Dermis microvascular lymphatic vessel endothelial cell (primary cell): ENCODE data around the gene SLC35E4. TPM values are rescaled to one million over a fixed set of nuclear protein-coding genes. Genes with fewer than 3 reads are reported as not detected.
"Not testable (repeated sequence)": the region's sequence is repeated elsewhere in the genome, so short reads cannot be mapped to it uniquely, and the experiment has no call there.

Experiments
- DNase-seq, 2 donors: peaks; one replicate each; pipeline versions ENCODE4 v3.0.0 to v3.0.0-alpha.2; 2010; ENCODE audit warnings: low read depth in 2 of 2
- total RNA-seq: library from RNA; depleted of rRNA; stranded (reverse); fragments of >200 nt; gene quantifications from 2 replicates; pipeline ENCODE4 v1.2.1, GENCODE V29; 2014

SLC35E4 gene
- total RNA-seq, 1 donor from 2014 or later: 31.3 TPM

DNA sequence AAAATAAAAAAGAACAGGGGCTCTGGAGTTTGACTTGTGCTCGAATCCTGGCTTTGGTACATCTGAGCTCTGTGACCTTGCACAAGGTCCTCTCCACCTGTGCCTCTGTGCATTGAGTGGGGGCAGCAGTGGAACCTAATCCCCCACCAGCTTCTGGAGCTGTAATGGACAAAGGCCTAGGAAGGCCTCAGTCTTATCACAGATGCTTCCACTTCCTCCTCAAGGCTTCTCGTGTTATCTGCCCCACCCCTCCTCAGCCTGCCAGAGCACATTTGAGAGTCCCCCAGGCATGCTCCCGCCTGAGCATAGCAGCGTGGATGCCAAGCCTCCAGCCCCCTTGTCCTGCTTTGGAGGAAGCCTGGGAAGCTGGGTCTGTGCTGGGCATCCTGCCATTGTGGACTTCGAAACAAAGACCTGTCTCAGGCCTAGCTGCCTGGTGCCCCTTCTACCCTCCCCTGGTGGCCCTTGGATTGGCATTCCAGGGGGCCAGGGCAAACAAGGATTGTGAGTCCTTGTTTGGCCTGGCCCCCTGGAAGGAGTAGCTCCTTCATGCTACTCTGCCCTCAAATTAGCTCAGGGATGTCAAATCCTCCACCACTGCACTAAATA, 15.0 kb downstream of the SLC35E4 start:
- DNase-seq: peak in 1 of 2 donors; percentile 41

DNA sequence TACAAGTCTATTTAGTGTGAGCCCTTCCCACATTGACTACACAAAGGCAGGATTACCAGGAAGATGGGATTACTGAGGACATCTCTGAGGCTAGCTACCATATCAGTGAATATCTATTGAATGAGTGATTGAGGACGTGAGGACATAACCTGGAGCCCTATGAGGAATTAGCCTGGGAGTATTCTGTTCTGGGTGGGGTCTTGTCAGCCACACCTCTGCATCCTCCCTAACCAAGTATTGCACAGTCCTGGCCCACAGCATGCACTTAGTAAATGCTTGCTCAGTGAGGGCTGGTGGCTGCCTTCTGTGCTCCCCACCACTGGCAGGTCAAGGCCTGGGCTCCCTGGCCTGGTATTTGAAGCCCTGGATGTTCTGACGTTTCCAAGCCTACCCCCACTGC, 17.3 kb downstream of the SLC35E4 start:
- DNase-seq: no peak

DNA sequence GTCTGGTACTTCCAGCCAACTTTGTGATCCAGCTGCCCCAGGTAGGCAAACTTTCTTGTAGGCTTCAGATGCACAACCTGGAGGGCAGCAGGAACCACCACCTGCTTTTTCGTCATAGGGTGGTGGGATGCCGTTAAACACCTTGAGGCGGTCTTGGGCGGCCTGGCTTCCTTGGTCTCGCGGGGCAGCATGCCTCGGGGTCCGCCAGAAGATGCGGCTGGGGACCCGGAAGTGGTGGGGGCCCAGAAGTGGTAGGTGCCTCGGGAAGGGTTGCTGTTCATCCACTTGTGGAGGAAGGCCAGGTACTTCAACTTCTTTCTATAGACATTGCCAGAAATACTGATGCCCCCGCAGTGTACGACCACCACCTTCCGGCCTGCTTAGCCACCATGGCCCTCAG, 18.8 kb downstream of the SLC35E4 start:
- no peak for DNase-seq

DNA sequence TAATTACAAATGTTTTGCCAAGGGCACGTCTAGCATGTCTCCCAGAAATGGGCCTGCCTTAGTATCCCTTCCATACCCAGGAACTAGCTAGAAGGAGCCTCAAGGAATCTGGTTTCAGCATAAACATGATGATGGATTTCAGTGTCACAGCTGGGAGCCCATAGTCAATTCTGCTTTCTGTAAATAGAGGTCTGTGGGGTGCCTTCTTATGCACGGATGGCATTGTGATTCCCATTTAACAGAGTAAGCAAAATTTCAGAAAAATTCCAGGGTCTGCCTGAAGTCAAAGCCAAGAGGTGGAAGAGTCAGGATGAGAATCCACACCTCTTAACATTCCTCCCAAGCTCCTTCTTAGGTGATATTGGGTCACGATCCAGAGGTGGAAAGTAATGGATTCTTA, 20.0 kb downstream of the SLC35E4 start:
- no peak for DNase-seq

DNA sequence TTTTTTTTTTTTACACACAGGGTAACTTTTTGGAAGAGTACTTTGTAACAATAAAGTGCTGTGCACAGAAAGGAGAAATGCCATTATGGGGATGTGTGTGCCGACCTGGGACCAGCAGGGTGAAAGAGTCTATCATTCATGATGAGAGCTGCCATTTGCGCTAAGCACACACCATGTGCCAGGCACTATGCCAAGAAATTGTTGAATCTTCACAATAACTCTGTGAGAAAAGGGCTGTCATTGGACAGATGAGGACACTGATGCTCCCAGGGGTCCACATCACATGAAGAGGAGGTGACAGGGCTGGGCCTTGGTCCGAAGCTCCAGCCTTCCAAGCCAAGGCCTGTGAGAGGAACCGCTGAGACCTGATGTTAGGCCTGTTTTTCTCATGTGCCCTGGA, 26.5 kb downstream of the SLC35E4 start:
- DNase-seq: no peak

DNA sequence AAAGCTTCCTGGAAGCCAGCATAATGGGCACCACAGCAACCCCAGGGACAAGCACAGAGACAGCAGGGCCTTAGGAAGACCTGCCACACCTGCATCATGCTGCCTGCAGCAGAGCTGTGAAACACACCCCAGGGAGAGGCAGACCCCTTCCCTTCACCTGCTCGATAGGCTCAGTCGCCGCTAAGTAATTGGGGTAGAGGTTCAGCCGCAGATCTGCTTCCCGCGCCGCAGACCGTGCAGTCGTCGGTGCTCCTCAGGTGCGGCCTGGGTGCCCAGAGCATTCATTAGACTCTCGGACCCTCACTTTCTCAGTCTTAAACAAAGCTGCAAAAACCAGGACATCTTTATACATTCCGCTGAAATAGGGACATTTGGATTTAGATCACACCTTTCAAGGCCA, 29.2 kb downstream of the SLC35E4 start:
- DNase-seq: no peak

DNA sequence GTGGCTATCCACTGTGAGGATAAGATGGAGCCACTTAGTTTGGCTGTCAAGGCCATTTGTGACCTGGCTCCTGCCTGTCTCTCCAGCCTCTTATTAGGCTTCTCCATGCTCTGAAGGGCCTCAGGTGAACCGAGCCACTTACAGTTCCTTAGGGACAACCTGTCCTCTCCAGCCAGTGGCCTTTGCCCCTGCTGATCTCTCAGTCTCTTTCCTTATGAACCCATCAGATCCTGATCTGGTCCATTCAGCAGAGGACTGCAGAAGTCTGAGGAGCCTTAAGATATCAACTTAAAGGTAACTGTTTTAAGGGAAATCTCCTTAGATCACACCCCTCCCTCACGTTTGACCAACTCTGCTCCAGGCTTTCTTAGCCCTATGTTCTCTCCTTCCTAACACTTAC, 29.7 kb downstream of the SLC35E4 start:
- DNase-seq: no peak

DNA sequence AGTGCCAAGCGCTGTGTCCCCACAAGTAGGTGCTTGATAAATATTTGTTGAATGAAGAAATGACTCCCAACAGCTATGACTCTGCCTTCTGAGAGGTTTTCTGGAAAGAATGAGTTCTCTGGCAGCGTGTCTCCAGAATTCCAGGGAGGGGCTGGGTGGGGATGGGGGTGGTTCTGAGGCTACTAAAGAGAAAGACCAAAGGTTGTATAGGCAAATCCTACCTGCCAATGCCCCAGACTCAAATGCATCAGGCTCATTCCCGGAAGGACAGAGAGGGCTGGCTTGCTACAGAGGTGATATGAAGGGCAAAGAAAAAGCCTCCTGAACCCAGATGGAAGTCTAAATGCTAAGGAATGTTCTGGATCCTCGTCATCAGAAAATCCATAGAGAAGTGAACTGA, 30.2 kb downstream of the SLC35E4 start:
- DNase-seq: no peak

DNA sequence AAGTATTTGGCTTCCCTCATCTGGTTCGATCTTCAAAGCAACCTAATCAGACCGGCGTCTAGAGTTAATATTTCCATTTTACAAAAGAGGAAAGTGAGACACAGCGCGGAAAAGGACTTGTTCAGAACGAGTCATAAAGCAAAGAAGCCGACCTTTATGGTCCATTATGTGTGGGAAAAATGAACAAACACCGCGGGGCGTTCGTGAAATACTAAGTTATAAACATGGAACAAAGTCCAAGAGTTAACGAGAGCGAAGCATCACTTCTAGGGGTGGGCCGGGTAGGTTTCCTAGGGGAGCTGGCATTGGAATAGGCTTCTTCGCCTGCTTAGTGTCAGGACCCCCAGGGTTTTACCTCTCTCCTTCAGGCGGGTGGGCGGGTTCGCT, 31.5 kb downstream of the SLC35E4 start:
- peak in 1 of 2 donors; percentile 15 for DNase-seq

DNA sequence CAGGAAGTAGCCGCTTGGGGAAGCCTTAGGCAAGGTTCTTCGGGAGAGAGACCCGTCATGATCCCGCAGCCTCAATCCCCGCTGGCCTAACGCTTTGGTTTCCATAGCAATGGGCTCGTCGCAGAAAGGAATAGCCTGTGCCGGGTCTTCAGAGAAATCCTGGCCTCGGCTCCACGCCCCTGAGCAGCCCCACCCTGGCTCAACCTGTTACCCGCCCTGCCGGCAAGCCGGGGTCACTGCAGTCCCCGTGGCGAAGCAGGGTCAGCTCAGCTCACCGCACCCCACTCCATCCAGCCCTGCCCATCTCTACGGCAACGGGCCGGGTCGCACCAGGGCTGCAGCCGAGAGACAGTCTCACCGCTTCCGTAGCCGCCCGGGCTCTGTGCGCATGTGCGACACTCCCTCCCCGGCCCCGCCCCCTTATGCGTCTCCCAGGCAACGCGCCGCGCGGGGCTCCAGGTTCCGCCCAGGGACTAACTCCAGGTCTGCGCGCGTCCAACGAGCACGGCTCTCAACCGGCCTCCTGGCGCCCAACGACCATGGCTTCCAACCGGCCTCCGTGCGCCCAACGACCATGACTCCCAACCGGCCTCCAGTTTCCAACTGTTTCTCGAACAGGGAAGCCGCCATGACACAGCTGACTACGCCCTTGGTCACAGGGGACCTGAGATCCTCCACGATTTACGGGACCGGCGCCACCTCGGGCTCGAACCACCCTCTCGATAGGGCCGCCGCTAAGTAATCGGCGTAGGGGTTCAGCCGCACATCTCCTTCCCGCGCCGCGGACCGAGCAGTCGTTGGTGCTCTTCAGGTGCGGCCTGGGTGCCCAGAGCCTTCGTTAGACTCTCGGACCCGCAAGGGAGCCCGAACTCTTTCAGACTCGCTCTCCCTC, 32.2 kb downstream of the SLC35E4 start, which contains the start of gene DUSP18:
TSS of gene DUSP18 (minus strand) at position 382 of the 892 bp plus-strand sequence. CDS start 3,872 bp downstream, outside the sequence.
- peak; percentile 73 to 92 for DNase-seq

DNA sequence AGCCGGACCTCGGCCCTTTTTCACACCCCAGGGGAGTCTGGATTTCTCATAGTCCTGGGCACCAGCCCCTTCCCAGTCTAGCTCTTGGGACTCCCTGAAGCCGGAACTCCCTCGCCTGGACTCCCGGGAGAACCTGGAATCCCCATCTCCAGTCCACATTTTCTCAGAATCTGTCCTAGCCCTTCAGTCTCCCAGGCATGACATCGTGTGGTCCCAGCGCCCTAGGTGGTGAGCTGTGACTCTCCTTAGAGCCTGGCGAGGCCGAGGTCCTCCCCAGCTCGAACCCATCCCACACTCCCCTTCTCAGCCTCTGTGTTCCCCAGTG, 32.8 kb downstream of the SLC35E4 start:
- DNase-seq: no peak

DNA sequence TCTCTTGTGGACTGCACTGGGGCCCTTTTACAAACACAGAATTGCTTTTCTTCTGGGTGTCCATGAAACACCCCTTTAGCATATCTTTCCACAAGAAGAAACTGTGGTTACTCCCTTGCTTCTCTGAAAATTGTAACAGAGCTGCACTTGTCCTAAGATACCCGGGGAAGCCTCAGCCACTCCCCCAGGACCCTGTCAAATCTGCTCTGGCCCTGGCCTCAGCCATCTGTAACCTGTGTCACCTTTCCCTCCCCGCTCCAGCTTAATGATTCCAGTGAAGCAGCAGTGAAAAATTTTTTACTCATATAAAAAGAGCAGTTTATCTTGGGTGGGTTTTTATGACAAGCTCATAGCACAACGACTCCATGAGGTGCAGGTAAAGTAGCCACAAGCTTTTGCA, 35.5 kb downstream of the SLC35E4 start:
- no peak for DNase-seq

DNA sequence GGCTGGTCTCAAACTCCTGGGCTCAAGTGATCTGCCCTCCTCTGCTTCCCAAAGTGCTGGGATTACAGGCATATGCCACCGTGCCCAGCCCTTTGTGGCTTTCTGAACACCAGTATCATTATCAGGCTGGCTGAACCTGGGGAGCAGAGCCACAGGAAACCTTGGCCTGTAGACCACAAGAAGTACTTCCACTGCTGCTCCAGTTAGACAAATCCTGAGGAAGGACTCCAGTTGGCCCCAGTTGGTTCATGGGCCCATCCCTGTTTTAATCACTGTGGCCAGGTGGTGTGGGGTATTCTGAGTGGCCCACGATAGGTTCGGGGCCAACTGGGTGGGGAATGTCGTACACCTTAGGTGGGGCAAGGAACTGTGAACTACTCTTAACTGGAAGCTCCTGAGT, 37.6 kb downstream of the SLC35E4 start:
- no peak for DNase-seq

DNA sequence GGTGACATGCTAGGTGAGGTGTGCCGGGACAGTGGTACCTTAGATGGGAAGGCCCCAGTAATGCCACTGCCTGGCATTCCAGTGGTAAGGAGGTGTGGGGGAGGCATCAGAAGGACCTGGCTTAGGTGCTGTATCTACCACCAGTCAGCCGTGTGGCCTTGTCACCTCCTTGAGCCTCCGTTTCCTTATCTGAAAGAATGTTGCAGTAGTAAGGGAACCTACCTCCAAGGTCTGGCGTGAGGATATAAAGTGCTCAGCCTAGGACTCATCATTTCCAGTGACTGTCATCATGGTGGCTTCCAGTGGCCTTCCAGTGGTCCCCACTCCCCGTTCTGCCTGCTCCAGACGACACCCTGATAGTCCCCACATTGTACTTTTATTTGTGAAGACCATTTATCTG, 38.9 kb downstream of the SLC35E4 start:
- no peak for DNase-seq

DNA sequence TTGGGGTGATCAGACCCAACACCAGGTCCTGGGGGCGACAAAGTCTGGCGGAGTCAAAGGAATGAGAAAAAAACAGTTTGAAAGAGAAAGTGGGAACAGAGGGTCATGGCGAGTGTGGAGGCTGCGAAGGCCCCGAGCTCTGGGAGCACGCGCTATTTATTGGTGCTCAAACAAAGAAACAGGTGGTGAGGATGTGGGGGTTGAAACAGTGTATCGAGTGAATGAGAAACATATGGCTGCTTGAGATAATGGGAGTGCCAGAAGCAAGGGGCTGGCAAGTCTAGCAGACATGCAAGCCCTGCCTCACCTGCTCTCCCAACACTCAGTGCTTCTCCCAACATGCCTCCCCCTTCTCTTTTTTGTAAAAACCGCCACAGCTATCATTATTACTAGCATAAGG, 39.9 kb downstream of the SLC35E4 start:
- DNase-seq: no peak

DNA sequence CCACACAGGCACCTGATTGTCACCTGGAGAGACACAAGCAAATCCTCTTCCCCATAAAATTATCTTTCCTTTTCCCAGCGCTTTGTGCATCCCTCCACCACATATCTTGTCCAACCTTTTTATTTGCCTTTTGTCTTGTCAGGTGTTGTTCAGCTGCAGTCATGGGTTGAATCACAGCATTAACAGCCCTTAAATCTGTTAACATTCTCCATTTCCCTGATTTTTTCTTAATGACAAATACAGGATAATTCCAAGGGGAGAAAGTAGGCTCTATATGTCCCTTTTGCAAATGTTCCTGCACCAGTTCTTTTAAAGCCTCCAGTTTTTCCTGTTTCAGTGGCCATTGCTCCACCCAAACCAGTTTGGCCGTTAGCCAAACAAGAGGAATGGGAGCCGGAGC, 41.0 kb downstream of the SLC35E4 start:
- not testable (repeated sequence) for DNase-seq

DNA sequence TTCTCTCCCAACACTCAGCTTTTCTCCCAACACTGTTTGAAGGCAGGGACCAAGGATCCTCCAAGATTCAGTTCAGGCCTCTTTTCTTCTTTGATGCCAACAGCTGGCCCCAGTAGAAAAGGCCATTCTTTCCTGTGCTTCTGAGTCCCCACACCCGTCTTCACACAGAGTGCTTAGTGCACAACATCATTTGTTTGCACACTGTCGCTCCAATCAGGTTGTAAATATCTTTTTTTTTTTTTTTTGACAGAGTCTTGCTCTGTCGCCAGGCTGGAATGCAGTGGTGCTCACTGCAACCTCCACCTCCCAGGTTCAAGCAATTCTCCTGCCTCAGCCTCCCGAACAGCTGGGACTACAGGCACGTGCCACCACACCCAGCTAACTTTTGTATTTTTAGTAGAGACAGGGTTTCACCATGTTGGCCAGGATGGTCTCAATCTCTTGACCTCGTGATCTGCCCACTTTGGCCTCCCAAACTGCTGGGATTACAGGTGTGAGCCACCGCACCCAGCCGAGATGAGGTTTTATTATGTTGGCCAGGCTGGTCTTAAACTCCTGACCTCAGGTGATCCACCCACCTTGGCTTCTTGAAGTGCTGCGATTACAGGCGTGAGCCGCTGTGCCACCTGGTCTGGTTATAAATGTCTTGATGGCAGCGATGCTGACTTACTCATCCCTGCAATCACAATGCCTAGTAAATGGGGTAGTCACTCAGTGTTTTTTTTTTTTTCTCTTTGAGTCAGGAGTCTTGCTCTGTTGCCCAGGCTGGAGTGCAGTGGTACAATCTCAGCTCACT, 44.5 kb downstream of the SLC35E4 start:
- DNase-seq: not testable (repeated sequence)

DNA sequence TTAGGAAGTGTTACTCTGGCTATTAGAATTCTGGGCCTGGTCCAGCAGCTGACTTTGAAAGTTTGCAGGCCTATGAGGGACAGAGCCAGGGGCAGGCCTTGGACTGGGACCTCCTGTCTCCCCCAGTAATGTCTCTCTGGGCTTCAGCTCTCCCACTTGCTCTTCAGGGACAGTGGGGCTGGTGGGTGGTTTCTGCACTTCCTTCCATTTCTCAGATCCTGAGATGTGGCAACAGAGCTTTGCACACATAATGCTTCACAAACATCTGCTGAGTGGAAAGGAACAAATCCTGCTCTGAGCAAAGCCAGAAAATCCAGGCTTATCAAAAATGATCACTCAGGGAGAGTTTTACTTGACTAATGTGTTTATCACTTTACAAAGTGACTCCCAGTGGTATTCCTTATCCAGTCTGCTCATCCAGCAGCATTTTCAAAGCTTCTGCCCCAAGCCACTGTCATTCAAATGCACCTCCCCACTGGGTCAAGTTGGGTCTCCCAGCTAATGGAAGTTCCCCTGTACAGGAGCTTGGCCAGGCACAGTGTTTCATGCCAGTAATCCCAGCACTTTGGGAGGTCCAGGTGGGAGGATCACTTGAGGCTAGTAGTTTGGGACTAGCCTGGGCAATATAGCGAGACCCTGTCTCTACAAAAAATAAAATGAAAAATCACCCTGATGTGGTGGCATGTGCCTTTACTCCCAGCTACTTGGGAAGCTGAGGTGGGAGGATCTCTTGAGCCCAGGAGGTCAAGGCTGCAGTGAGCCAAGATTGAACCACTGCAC, 45.6 kb downstream of the SLC35E4 start:
- DNase-seq: no peak

DNA sequence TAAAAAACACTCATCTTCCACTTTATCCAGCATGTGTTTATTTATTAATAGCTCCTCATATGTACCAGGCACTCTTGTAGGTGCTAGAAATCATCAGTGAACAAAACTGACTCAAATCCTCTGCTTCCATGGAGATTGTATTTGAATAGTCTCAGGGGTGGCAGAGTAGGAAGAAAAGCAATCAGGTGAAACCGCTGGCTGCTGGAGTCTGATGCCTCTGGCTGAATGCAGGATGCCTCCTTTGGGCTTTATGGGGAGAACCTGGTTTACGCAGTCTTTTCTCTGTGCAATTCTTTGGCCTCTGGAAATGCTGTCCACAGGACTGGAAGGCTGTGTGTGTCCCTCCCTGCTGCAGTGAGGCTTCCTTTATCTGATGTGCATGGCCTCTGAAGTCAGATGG, 46.2 kb downstream of the SLC35E4 start:
- no peak for DNase-seq

DNA sequence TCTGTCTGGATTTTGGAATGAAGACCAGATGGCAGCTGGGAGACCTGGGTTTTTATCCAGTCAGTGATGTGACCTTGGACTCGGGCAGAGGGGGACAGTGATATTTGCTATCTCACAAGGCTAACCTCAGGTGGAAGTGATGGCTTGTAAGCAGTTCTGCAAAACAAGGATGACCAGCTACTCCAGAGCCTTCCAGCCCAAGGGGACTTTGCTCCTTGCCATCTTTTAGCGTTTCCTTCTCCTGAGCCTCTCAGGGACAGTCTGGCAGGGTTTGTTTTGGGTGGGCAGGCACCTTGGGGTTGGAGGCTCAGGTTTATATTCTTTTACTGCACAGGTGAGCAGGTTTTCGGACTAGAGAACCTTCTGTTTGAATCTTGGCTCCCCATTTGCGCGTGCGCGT, 49.6 kb downstream of the SLC35E4 start:
- no peak for DNase-seq

DNA sequence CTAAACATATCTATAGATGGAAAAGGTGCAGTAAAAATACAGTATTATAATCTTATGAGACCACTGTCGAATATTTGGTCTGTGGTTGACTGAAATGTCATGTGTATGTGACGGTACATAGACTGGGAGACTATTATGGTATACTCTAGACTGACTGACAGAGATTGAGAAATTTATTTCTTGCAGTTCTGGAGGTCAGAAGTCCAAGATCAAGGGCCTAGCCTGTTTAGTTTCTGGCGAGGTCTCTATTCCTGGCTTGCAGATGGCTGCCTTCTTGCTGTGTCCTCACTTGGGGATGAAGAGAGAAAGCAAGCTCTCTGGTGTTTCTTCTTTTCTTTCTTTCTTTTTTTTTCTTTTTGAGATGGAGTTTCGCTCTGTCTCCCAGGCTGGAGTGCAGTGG, 51.8 kb downstream of the SLC35E4 start:
- no peak for DNase-seq

DNA sequence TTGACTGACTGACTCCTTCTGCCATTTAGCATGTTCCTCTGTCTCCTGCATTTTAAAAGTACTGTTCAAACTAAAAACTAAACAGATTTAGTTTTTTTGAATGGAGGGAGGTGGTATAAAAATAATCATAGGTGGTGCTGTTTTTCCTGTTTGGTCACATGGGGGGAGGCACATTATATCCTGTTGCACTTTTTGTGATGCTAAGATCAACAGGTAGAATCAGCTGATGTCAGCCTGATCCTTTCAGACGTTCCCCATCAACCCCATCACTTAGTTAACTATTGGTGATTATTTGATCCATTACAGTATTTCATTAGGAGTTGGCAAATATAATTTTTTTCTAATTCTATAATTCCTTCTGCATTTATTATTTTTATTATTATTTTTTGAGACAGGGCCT, 54.0 kb downstream of the SLC35E4 start:
- DNase-seq: no peak
